ENCODE results near the gene UMAD1. TPM values are rescaled to one million over a fixed set of nuclear protein-coding genes. Genes with fewer than 3 reads are reported as not detected.
"Not testable (repeated sequence)": the region's sequence is repeated elsewhere in the genome, so short reads cannot be mapped to it uniquely, and the experiment has no call there.

Gene UMAD1
- total and polyA plus RNA-seq, 3 donors from 2014 or later = 11.1 to 17.3 (median 12.6) TPM

DNA sequence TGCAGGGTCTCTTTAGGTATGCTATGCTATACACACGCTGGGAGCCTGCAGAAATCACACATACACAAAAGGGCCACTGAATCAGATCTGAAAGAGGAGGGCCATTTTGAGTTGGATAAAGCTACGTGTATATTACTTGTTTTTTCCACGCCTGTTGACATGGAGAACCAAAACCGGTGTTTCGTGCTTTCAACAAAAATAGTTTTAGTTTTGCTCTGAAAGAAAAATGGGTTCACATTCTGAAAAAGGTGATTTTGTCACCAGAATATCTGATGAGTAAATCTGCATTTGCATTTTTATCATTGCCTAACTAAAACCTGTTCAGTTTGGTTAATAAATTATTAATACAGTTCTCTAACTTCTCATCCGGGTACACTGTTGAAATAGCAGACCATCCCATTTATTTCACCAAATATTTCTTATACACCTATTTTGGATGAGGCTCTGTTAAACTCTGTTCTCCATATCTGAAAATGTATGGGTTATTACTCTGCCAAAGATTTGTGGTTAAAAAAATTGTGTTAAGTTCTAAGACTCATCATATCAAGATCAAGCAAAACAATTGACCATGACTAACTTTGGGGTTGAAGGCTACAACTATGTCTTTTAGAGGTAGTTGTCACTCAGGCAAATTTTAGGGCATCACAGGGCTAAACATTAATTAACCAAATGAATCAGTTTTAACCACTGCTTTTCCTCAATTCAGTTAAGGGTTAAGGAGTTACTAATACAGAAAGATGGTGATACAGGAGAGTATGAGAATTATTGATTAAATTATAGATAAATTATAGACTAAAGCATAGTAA is 179.1 kb downstream of the UMAD1 start:
- Histone ChIP-seq H3K36me3 (ENCODE audit: low read depth, missing control alignments) (no peaks in the 10 kb centered on the region), H3K27me3 (no peaks in the 10 kb centered on the region), H3K27ac (no peak overlapping the region), H3K4me1 (no peaks in the 10 kb centered on the region), H3K9me3 (no peaks in the 10 kb centered on the region), H3K4me3 (no peak overlapping the region)
- WGBS, 2 donors = 84 to 85% methylated on average over 6 of the region's 6 CpGs
- TF ChIP-seq CTCF (IDR thresholded peaks at IDR 0.05) = no peak
- no peak for TF ChIP-seq POLR2A (IDR thresholded peaks at IDR 0.05)
- no peak for DNase-seq
- intact Hi-C loops (cut with DNase I; ENCODE audit: low total_unique reads) = no loop called here

DNA sequence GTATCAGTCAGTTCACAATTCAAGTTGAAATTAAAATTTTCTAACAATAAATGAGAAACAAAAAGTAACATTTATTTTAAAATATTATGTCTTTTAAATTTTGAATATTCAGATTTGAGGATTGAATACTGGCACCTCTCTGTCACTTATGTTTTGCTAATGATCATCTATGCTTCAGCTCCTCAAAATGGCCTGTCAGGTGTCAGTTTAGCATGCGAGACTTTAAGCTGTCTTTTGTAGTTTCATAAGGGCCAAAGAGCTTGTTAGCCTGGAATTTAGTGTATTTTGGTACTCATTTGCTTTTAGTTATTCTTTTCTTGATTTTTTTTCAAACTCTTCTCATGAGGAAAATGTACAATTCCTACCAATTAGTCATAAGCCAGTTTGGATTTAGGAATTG is 179.9 kb downstream of the UMAD1 start:
- no peak overlapping the region for H3K4me3 ChIP-seq
- intact Hi-C loops (cut with DNase I; ENCODE audit: low total_unique reads) = no loop called here
- H3K36me3 ChIP-seq (ENCODE audit: low read depth, missing control alignments) = no peaks in the 10 kb centered on the region
- no peaks in the 10 kb centered on the region for H3K4me1 ChIP-seq
- no peaks in the 10 kb centered on the region for H3K9me3 ChIP-seq
- no peaks in the 10 kb centered on the region for H3K27me3 ChIP-seq
- WGBS, 2 donors = 85 to 98% methylated on average over 1 of the region's 1 CpG
- no peak overlapping the region for H3K27ac ChIP-seq
- DNase-seq = no peak
- TF ChIP-seq POLR2A (IDR thresholded peaks at IDR 0.05) (no peak), CTCF (IDR thresholded peaks at IDR 0.05) (no peak)

- no peaks in the 10 kb centered on the region for H3K4me1 ChIP-seq
- H3K27ac ChIP-seq = no peak overlapping the region
- TF ChIP-seq POLR2A (IDR thresholded peaks at IDR 0.05) (no peak), CTCF (IDR thresholded peaks at IDR 0.05) (no peak)
- intact Hi-C loops (cut with DNase I; ENCODE audit: low total_unique reads) = no loop called here
- H3K4me3 ChIP-seq = no peak overlapping the region
- H3K36me3 ChIP-seq (ENCODE audit: low read depth, missing control alignments) = no peaks in the 10 kb centered on the region
- no peaks in the 10 kb centered on the region for H3K9me3 ChIP-seq
- no peak for DNase-seq
- 84 to 92% methylated on average over 3 of the region's 3 CpGs for WGBS, 2 donors
- H3K27me3 ChIP-seq = no peaks in the 10 kb centered on the region
Measured at GRCh38 chr7:7820939-7821338, 180.4 kb downstream of the UMAD1 start.

- H3K27ac ChIP-seq = no peak overlapping the region
- no peaks in the 10 kb centered on the region for H3K9me3 ChIP-seq
- 93 to 94% methylated on average over 3 of the region's 3 CpGs for WGBS, 2 donors
- no peaks in the 10 kb centered on the region for H3K4me1 ChIP-seq
- H3K4me3 ChIP-seq = no peak overlapping the region
- DNase-seq = no peak
- no peaks in the 10 kb centered on the region for H3K27me3 ChIP-seq
- intact Hi-C loops (cut with DNase I; ENCODE audit: low total_unique reads) = no loop called here
- TF ChIP-seq CTCF (IDR thresholded peaks at IDR 0.05) (no peak), POLR2A (IDR thresholded peaks at IDR 0.05) (no peak)
- no peaks in the 10 kb centered on the region for H3K36me3 ChIP-seq (ENCODE audit: low read depth, missing control alignments)
Measured at GRCh38 chr7:7821517-7821916, 181.0 kb downstream of the UMAD1 start.

DNA sequence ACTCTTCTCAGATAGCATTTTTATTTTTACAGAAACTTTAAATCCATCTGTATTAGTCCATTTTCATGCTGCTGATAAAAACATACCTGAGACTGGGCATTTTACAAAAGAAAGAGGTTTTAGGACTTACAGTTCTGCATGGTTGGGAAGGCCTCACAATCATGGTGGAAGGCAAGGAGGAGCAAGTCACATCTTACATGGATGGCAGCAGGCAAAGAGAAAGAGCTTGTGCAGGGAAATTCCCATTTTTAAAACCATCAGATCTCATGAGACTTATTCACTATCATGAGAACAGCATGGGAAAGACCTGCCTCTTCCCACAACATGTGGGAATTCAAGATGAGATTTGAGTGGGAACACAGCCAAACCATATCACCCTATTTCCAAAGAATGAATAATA is 184.7 kb downstream of the UMAD1 start:
- intact Hi-C loops (cut with DNase I; ENCODE audit: low total_unique reads); H3K4me3 ChIP-seq; H3K4me1 ChIP-seq; H3K27ac ChIP-seq; H3K9me3 ChIP-seq; H3K27me3 ChIP-seq; DNase-seq; H3K36me3 ChIP-seq (ENCODE audit: low read depth, missing control alignments): not testable (repeated sequence)

Data from testis (tissue), 3 donors.